T-helper 9 cell (primary cell): ENCODE results near the gene SLX4IP.
"Not testable (repeated sequence)": the region's sequence is repeated elsewhere in the genome, so short reads cannot be mapped to it uniquely, and the experiment has no call there.

Experiments used
- DNase-seq: peaks from one replicate; pipeline ENCODE4 v3.0.0-alpha.2; 2020

The SLX4IP gene

DNA sequence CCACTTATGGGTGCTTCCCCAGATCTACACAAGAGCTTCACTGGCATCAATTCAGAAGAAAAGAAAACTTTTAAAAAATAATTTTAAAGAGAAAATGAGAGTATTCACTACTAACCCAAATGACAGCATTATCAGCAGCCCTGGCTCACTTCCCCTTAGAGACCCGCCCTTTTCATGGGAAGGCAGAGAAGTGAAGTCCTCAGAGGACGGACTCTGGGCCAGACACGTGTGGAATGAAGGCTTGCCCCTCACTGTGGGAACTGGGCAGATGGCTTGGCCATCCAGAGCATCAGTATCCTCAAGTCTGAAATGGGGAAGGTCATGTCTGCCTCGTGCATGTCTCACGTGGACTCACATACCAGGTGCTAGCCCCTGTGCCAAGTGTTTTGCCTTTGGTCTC, 175.1 kb downstream of the SLX4IP start:
- no peak for DNase-seq

DNA sequence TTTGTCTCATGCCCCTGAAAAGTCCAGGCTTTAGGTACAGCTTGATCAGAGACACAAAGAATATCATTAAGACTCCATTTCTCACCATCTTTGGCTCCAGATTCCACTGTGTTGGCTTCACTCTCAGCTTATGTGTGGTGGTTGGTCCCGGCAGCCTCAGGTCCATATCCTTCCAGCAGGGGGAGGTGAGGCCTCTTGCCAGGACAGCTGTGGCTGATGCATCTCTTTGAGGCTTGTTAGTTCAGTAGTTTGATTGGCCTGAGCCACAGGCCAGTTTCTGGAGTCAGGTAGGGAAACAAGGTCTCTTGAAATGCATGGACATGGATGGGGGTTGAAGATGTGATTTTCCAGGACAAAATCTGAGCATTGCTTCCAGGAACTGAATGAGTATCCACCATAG, 176.3 kb downstream of the SLX4IP start:
- DNase-seq = no peak

DNA sequence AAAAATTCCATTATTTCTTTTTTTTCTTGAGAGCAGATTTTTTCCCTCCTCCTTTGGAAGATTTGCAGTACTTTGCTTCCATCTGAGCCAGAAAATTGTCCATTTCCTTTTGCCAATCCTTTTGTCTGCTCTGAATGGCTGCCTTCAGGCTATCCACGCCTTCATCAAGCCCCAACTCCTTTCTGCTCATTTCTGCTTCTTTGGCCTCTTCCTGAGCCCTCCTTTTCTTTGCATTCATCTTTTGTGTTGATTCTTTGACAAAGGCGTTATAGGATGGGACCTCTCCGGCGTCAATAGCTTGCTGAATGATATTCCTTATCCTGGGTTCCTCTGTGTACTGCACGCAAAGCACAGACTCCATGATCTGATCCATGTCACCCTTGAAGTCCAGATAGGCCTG, 178.3 kb downstream of the SLX4IP start:
- DNase-seq = not testable (repeated sequence)

DNA sequence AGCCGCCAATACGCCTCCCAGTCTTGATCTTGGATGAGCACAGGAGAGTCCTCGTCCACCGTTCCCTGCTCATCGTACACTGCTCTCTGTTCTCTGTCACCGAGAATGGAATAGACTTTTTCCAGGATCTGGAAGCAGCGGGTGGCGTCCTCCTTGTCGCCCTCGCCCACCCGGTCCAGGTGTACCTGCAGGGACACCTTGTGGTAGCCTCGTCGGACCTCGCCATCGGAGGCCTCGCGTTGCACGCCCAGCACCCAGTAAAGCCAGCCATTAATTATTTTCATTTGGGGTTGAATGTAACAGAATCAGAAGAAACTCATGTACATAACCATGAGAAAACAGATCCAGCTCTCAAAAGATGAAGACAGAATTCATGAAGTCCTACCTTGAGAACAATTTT, 178.8 kb downstream of the SLX4IP start:
- DNase-seq = no peak

DNA sequence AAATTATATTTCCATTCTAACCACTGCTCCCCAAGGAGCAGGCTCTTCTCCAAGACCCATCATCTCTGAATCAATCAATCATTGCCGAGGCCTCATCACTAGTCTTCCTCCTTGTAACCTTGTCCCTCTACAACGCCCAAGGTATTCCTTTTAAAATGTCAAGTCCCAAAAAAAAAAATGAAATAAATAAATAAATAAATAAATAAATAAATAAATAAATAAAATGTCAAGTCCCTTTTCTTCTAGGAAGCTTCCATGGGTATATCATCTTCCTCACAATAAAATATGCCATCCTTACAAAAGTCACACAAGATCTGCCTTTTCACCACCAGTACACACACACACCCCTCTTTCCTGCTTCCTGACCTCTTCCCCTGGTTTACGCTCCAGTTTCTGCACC, 181.1 kb downstream of the SLX4IP start:
- no peak for DNase-seq

DNA sequence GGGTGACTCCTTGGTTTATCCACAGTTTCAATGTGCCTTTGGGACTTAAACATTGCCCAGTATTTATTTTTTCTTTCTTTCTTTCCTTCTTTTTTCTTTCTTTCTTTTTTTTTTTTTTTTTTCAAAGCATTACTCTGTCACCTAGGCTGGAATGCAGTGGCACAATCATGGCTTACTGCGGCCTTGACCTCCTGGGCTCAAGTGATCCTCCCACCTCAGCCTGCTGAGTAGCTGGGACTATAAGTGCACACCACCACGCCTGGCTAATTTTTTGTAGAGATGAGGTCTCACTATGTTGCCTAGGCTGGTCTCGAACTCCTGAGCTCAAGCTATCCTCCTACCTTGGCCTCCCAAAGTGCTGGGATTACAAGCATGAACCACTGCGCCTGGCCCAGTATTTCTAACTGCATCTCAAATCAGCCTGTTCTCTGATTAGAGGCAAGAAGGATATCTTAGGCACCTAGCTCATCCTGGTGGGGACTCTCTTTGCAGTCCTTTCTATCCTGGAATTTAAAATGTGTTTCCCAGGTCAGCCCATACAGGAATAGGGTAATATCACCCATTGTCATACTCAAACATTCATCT, 182.5 kb downstream of the SLX4IP start:
- DNase-seq = not testable (repeated sequence)

DNA sequence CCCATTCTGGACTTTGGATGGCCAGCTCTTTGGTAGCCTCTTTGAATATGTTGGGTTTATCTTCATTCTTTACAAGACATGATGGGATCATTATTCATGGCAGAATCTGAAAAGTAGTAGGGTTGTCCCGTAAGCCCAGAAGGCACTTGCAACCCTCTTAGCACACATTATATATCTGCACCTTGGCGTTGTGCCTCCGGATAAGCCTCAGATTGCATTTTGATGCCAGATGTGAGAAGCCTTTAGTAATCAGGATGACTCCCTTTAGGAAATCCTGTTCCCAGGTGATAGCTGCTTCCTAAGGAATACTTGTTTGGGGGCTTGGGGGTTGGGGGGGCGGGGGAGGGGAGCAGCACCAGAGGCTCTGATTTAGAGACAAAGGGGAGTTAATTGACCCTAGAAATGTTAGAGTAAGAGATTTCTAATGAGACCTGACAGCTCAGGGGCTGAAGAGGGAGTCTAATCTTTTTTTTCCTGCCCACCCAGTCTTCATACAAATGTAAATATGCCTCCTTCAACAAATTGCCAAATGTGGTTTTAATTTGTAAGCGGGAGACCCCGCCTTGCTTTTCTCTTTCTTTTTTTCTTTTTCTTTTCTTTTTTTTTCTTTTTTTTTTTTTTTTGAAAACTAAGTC, 183.6 kb downstream of the SLX4IP start:
- no peak for DNase-seq

DNA sequence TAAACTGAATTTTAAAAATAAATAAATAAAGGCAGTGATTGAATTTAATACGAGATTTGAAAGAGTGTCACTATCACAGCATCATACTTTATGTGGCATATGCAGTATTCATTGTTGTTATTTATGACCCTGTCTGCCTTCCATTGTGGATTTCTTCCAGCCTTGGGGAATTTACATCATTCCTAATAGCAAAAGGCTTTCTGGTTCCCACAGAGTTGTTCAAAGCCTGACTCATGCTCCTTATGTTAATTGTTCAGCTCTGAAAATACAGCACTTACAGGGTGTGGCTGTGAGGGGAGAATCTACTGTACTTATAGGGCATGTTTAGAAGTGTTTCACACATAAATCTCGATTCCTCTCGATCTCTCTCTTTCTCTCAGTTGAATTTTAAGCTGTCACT, 184.3 kb downstream of the SLX4IP start:
- DNase-seq = no peak

DNA sequence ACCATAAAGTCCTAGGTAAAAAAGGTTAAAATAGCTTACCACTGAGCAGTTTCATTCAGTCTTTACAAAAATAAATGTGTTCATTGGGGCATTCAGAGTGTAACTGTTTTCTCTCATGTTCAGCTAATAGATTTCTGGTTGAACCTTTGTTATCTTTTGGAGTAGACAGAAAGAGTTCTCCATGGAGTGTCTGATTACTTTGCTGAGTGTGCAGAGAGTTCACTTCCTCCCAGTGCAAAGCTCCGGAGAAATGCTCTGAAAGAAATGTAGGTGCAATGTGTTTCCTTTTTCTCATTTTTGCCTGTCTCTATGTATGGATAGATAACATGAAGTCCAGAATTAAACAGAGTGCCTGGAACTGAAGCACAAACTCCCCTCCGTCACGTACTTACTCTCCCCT, 186.0 kb downstream of the SLX4IP start:
- no peak for DNase-seq

DNA sequence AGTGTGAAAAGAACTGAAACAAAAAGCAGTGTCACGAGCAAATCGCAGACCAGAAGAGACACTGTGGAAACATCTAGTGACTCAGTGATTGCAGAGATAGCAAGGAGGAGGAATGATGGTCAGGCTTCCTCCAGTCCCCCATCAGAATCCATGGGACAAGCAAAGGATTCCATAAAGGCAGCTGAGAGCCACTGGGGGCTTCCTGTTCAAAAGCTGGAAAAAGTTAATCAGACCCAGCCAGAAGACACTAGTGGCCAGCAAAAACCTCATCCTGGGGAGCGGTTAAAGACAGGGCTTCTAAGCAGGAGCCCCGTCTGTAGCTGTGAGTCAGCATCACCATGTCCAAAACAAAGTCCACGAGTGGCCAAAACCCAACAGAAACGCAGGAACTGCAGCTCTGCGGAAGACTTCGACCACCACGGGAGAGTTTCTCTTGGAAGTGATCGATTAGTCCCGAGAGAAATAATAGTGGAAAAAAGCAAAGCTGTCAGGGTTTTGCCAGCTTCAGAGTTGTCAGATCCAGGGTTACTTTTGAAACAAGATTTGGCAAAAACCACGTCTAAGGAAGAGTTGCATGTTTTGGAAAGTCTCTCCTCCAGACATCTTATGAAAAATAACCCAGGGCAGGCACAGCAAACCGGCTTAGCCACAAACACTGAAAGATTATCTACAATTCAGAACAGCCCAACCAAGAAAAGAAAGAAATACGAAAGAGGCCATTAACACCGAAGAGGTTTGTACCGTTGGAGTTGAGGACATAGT, 187.7 kb downstream of the SLX4IP start:
- DNase-seq = no peak

DNA sequence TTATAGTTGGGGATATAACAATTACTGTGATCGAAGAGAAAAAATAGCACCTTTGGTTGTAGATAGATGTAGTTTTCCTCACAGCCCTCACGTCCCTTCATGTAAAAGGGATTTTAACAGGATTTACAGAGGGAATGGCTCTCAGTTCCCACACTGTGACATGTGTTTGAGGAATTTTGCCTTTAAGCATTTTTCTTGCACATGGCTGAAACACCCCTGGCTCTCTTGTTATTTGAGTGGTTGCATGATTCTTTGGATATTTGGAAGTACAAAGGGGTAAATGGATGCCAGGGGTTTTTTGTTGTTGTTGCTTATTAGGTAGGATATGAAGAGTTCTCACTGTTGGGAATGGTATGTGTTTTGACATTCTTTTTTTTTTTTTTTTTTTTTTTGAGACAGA, 190.5 kb downstream of the SLX4IP start:
- no peak for DNase-seq

DNA sequence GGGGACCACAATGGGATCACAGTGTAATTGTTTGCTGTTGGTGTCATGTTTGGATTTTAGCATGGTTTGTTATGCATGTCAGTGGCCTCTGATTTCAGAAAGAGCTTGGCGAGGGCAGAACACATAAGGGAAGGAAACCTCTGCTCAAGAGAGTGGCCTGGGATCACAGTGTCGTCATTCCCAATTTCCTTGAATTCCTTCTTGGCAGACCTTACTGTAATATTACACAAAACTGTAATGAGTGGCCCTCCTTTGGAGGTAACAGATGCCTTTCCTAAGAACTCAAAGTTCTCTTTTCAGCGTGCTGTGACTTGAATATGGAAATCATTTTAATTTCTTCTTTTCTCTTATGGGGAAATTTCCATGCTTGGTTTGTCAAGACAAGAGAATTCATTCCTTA, 191.8 kb downstream of the SLX4IP start:
- DNase-seq = no peak

DNA sequence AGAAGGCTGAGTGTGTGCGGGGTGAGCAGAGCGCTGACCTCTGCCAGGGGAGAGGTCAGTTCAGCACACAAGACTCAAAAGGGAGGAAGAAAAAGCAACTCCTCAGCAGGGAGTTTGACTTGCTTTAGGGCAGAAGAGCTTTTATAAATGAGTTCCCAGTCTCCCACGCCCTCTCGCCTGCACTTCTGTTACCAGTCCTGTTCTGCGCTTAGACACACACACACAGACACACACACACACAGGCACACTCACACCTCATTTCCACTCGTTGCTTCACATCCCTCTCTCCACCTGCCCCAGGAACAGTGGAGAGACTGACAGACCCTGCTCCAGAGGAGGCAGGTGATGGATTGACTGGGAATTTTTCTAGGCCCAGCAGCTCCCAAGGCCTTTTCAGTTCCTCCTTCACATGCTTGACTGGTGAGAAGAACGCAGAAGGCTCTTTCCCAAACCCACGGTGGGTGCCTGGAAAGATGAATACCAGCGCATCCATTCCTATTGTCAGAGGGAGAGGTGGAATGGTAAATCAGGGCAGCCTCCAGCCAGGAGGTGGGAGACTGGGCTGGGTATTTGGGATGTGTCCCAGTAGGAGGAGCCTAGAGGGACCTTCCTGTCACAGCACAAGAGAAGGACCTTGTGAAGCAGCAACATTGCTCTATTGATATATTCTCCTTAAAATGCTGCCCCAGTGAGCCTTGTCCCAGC, 195.0 kb downstream of the SLX4IP start:
- no peak for DNase-seq

DNA sequence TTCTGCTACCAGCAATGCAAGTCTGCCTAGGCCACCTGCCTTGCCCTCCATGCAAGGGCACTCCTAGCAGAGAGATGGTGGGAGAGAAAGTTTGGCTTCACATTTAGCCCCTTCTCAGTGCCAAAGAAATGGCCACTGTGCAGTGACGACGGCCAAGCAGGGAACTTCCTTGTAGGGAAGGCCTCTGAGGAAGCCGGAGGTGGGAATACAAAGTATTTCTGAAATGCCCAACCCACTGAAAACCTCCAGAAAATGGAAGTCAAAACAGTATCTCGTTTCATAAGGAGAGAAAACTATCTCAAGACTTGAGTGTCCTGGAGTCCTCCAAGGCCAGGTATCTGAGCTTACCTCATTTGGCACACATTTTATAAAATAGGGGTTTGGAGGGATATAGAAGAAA, 196.0 kb downstream of the SLX4IP start:
- no peak for DNase-seq

DNA sequence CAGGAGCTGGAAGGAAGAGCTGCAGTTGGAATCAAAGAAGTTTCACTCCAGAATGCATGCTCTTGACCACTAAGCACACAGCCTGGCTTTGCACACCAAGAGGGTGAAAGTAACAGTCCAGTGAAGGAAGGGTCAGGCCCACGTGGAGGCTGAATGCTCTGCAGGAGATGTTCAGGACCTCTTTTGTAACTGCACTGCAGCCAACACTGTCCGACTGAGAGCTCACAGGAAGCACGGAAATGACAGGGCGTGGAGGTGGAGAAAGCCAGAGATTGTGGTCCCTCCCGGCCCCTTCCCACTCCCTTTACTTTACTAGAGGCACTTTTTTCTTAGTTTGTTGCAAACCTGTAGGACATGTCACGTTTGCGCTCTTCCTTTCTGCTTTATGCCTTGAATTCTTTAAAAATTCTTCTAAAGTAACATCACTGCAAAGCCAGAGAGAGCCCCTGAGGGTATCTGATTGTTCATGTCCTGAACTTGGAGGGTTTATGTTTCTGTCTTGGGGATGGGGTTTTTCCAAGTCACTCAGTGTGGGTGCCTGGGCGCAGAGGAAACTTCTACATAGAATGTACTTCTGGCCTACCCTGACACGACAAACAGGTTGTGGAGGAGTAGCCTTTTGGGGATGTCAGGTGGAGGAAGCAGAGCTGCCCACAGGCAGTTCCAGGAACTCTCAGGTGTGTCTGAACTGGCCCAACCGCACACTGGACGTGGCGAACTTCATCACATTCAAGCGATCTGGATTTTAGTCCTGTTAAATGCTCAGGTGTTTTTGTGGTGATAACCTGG, 197.8 kb downstream of the SLX4IP start:
- no peak for DNase-seq

DNA sequence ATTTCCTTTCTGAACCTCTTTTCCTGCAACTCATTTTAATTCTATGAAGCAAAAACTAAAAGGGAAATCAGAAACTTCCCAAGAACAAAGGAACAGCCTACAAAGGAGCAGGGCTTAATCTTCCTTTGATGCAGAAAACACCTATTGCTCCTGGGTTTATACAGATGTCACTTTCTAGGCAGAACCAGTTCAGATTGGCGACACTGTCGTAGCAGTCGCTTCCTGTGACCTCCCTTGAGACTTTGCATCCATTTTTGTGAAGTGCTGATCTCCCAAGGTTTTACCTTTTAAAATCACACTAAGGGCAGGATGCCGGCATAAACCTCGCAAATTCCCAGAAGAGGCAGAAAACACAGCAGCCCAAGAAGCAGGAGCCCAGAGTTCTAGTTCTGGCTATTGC, 198.6 kb downstream of the SLX4IP start:
- no peak for DNase-seq

DNA sequence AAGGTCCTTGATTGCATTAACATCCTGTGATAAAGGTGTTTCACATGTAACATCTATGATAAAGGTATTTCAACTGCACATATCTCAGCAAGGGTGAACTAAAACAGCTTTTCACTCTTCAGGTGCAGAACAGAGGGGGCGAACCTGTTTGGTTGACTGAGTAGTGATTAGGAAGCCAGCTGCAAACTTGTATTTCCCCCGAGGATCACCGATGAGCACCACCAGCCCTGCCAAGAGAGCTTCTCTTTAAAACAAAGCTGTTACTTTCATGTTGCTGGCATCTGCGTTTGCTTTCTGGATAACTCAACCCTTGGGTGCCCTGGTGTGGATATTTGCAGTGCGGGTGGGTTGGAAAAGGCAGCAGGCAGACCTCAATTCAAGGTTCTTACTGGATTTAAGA, 199.1 kb downstream of the SLX4IP start:
- no peak for DNase-seq

DNA sequence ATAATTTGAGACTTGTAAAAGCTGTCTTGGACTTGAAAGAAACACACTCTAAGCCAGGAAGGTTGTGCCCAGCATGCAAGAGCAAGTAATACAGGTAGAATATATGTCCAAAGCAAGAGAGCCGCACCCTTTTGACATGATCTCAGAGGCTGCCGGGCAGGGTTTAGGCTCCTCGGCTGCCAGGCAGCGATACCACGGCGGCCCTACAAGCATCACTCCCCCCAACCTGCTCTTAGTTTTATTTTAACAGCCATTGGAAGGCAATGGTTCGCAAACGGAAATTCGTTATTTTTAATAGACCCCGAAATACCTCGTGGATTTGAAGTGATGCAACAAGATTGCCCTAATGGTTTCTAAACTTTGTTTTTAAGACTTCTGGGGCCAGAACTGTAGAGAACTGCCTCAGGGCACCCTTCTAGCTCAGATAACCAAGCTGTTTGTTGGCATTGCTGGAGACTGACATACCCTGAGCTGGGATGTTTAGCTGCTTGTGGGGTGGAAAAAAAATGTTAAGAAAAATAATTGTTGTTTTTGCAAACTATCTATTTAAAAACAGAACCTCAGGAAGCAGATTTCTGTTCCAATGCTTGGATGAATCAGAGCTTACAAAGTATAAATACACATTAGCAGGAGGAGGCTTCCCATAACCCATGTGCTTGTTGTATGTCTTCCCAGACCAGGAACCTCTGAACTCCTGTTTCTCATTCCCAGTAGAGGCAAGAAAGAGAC, 199.7 kb downstream of the SLX4IP start:
- no peak for DNase-seq

DNA sequence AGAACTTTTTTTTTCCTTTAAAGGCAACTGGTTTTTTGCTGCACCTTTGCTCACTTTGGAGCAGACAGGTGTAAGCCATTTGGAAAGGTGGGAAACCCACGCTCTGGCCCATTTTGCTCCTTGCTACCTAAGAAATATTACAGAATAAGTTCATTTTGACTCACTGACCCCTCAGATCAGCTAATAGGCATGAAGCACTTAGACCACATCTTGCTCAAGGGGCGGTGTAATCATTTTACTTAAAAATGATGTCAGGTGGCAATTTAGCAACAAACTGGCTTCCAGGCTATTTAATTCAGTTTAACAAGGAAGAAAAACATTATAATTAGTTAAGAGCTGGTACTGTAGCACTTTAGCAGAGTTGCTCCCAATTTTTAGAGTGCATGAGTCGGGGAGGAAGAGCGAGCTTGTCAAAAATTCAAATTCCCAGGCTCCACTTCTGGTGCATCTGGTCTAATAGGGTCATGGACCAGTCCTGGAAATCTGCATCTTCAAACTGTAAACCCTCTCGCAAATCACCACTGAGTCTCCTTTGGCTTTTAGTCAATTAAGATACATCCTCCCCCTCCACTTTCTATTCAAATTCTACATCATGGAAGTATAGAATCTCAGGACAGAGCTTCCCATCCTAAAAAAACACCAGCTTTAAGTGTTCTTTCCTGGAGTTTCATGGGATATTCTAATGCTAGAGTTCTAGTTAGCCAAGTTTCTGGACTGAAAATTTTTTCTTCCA, 200.5 kb downstream of the SLX4IP start:
- DNase-seq = no peak

DNA sequence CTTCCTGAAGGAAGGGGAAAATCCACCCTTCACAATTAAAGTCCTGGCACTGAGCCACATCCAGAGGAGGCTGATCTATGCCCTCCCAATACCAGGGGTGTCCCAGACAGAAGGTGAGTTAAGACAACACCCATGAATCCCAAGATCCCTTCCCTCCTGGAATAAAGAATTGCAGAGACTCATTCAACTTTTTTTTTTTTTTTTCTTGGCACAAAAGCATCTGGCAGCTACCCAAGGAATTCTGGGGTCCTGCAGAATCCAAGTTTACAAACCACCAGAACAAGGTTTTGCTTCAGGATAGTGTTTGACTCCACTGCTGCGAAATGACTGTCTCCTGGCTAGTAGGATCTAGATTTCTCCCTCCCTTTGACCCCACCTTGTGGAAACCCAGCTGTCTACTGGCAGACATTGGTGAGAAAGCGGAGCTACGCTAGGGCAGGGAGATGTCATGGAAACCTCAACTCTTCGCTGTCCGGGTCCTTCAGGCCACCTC, 201.3 kb downstream of the SLX4IP start:
- DNase-seq = no peak

DNA sequence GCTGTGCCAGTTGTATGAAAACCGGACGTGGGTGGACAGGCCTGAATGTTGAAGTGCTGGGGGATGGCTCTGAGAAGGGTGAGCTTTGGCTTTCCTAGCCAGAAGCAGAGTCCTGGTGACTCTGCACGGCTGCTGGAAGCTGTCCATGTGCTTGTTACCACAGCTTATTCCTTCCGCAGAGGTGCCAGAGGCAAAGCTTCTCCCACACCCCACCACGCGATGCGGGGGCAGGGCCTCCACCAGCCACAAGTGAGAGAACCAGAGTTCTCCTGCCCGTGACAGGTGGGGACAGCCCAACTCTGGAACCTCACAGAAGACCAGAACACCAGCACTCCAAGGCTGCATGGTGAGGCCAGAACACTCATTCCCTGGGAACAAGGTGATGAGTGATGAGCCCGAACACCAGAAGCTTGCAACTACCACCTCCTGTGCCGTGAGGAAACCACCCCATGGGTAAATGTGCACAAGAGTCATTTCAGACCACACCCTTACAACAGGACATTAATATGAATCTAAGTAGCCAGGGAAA, 202.0 kb downstream of the SLX4IP start:
- DNase-seq = no peak
